HepG2 (cell line): ENCODE measurements around the gene APOL4. TPM values are rescaled to one million over a fixed set of nuclear protein-coding genes. Genes with fewer than 3 reads are reported as not detected.

ENCODE experiments used
- ATAC-seq: fragments of 200-7000 bp; cut with Tn5 transposase; 3 replicates; pipeline ENCODE4 v1.9.1; 2020; ENCODE audit warnings: mild to moderate bottlenecking, moderate library complexity
- BruUV-seq: library from RNA; stranded (reverse); fragments of 400-500 nt; replicated peaks from 2 replicates; lab custom pipeline; 2021; lab: Mats Ljungman, UMichigan
- CTCF ChIA-PET: fragments of 300-600 bp; formaldehyde crosslinking; extraction: SDS; loops from one replicate; lab custom pipeline; 2021; ENCODE audit warnings: low total read pairs, inconsistent platforms, low intra/inter-chr PET ratio; lab: Yijun Ruan, JAX
- POLR2A ChIA-PET: fragments of 350-600 bp; sonication (Branson Sonifier 250); formaldehyde crosslinking; loops from one replicate; lab custom pipeline; 2020; ENCODE audit warnings: antibody characterized with exemption, inconsistent platforms; lab: Yijun Ruan, JAX
- DNase-seq: peaks from one replicate; pipeline ENCODE4 v3.0.0-alpha.2; 2015; ENCODE audit warnings: low spot score
- FAIRE-seq: peaks from 3 replicates; lab custom pipeline; 2011; peaks lifted over from hg19 to GRCh38; lab: Jason Lieb, UNC
- H2AFZ ChIP-seq: one replicate; pipeline ENCODE4 v1.6.1; 2011; ENCODE audit warnings: low read length, inconsistent platforms
- H3K27ac ChIP-seq: fragments of 300-600 bp; 3 replicates; pipeline ENCODE4 v1.8.0; 2011; ENCODE audit warnings: mixed run types, mild to moderate bottlenecking, mixed read lengths, low read length, inconsistent platforms; ENCODE audit not compliant: insufficient read depth; ENCODE audit errors: extremely low read length
- H3K27me3 ChIP-seq, 2 experiments: fragments of 200-600 bp in 1 of 2; 2 replicates in 1 of 2; 3 replicates in 1 of 2; pipeline versions ENCODE4 v1.6.0 to v1.8.0; 2011; ENCODE audit warnings: low read length in 2 of 2, mild to moderate bottlenecking in 2 of 2, moderate library complexity in 2 of 2, inconsistent platforms in 1 of 2; ENCODE audit not compliant: insufficient read depth in 2 of 2, control insufficient read depth in 1 of 2
- H3K36me3 ChIP-seq, 2 experiments: fragments of 200-600 bp in 1 of 2; replicated peaks in 1 of 2; 2 replicates in 1 of 2; 3 replicates in 1 of 2; pipeline versions ENCODE4 v1.5.1 to v1.8.0; 2011; ENCODE audit warnings: low read length in 2 of 2, inconsistent platforms in 1 of 2; ENCODE audit not compliant: insufficient read depth in 2 of 2, control insufficient read depth in 1 of 2
- H3K4me1 ChIP-seq: 2 replicates; pipeline ENCODE4 v1.5.1; 2012; ENCODE audit warnings: low read length, inconsistent platforms; ENCODE audit not compliant: insufficient read depth
- H3K4me2 ChIP-seq: 2 replicates; pipeline ENCODE4 v1.6.0; 2011; ENCODE audit warnings: low read depth, low read length, inconsistent platforms
- H3K4me3 ChIP-seq, 3 experiments: fragments of 200-600 bp in 1 of 3; sonication (generic), shearing (Covaris generic) in 1 of 3; replicated peaks in 1 of 3; 2 replicates each; pipeline ENCODE4 v1.5.1; 2011 to 2016; ENCODE audit warnings: low read length in 3 of 3, inconsistent platforms in 2 of 3, low read depth in 2 of 3, mild to moderate bottlenecking in 2 of 3, control low read depth in 1 of 3, mixed read lengths in 1 of 3; ENCODE audit not compliant: insufficient read depth in 1 of 3
- H3K79me2 ChIP-seq: one replicate; pipeline ENCODE4 v1.6.1; 2011; ENCODE audit warnings: low read length, inconsistent platforms; ENCODE audit not compliant: insufficient read depth
- H3K9ac ChIP-seq: 2 replicates; pipeline ENCODE4 v1.6.0; 2011; ENCODE audit warnings: mild to moderate bottlenecking, low read depth, low read length, inconsistent platforms; ENCODE audit not compliant: insufficient read depth
- H3K9me3 ChIP-seq: 2 replicates; pipeline ENCODE4 v1.5.1; 2012; ENCODE audit warnings: mild to moderate bottlenecking, low read length
- H4K20me1 ChIP-seq: 2 replicates; pipeline ENCODE4 v1.6.0; 2011; ENCODE audit warnings: inconsistent platforms, mild to moderate bottlenecking, low read length, moderate library complexity; ENCODE audit not compliant: insufficient read depth
- CTCF ChIP-seq: sonication (generic); formaldehyde crosslinking; IDR thresholded peaks from 2 replicates; pipeline ENCODE4 v1.5.0; 2020; ENCODE audit warnings: mild to moderate bottlenecking, missing genetic modification reagents, moderate library complexity
- KMT2B ChIP-seq: IDR thresholded peaks from 2 replicates; pipeline ENCODE4 v1.6.1; 2016; ENCODE audit warnings: missing genetic modification reagents, missing compliant biosample characterization
- MIER2 ChIP-seq: IDR thresholded peaks from 2 replicates; pipeline ENCODE4 v1.6.1; 2016; ENCODE audit warnings: missing biosample characterization, missing genetic modification reagents
- REST ChIP-seq, 2 experiments: IDR thresholded peaks; 2 replicates each; pipeline ENCODE4 v1.6.1; 2011 to 2012; ENCODE audit warnings: low read length in 2 of 2, borderline replicate concordance in 1 of 2, low read depth in 1 of 2, mild to moderate bottlenecking in 1 of 2, moderate library complexity in 1 of 2
- ZNF331 ChIP-seq: sonication (generic); formaldehyde crosslinking; IDR thresholded peaks from 2 replicates; pipeline ENCODE4 v1.4.0; 2020; ENCODE audit warnings: missing genetic modification reagents
- ZNF687 ChIP-seq: sonication (generic); formaldehyde crosslinking; IDR thresholded peaks from 2 replicates; pipeline ENCODE4 v1.5.1; 2020; ENCODE audit warnings: mild to moderate bottlenecking, missing genetic modification reagents, moderate library complexity
- ZSCAN9 ChIP-seq: IDR thresholded peaks from 2 replicates; pipeline ENCODE4 v1.6.1; 2016; ENCODE audit warnings: borderline replicate concordance
- WGBS: methylation state at CpG from one replicate; pipeline ENCODE4 v1.1.6; 2017; ENCODE audit warnings: low lambda C conversion rate; 5-methylcytosine and 5-hydroxymethylcytosine counted together
- in situ Hi-C: cut with HindIII; loops from 2 replicates; pipeline ENCODE4 v1.10.0; 2017; ENCODE audit warnings: low pct_unique_long_range_greater_than_20kb; ENCODE audit not compliant: extremely low pct_ligation_motif_present
- intact Hi-C: fragments of 100-400 bp; cut with micrococcal nuclease; formaldehyde crosslinking; loops from one replicate; pipeline ENCODE4 v1.10.0; 2022; ENCODE audit not compliant: unreplicated experiment
- polyA plus RNA-seq, 8 experiments: library from polyadenylated mRNA; depleted of rRNA in 3 of 8; stranded (reverse) in 7 of 8; unstranded in 1 of 8; fragments of >200 nt; fragmentation: Illumina TruSeq in 4 of 8; extraction: Trizol in 4 of 8; gene quantifications; 2 replicates each; pipeline versions ENCODE4 v1.2.1 to v1.2.3, GENCODE V29; 2011 to 2016; ENCODE audit warnings: low read depth in 4 of 8, missing spikeins in 1 of 8, mixed read lengths in 1 of 8; ENCODE audit not compliant: insufficient read depth in 1 of 8
- total RNA-seq, 5 experiments: library from RNA; depleted of rRNA; stranded (reverse); fragments of >200 nt; fragmentation: Illumina TruSeq; extraction: Trizol; gene quantifications; 2 replicates each; pipeline ENCODE4 v1.2.3, GENCODE V29; 2016; ENCODE audit warnings: low read depth in 1 of 5
- TF ChIP-seq, protein P1 (sequence below): sonication (generic); formaldehyde crosslinking; IDR thresholded peaks from 2 replicates; pipeline ENCODE4 v1.5.1; 2020; ENCODE audit warnings: mild to moderate bottlenecking, missing genetic modification reagents, borderline replicate concordance

Gene APOL4
- total and polyA plus RNA-seq, 2 of the 13 experiments (the other 11 are each of a cell fraction or from before 2014, with no cell fraction given) = 0.77 to 2.8 TPM

DNA sequence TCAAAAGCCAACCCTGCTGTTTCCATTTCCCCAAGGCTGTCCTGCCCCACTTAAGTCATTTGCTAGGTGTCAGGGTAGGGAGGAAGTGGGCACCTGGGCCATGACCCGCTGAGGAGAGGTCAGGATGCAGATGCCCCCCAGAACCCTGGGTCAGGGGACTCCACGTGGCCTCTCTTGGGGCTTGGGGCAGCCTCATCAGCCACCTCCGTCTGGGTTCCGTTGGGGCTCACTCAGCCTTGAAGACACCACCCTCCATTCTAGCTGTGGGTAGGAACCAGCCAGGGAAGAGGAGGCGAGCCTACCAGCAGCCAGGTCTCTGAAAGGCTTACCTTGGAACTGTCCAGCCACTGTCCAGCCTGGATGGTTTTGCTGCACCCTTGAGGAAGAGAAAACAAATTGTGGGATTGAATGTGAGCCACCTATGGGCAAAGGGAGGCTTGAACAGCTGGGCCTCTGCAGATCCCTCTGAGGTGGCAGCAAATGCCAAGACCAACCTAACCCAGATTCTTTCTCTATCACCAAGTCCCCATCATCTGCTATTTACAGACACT is 2.5 kb downstream of the APOL4 start:
- FAIRE-seq (peak; percentile 18), DNase-seq (peak; percentile 24), ATAC-seq (peak; percentile 64)
- Histone ChIP-seq H3K27me3 (no peaks in the 10 kb centered on the region; a peak in 1 of 5 replicates), H3K9me3 (no peaks in the 10 kb centered on the region), H3K4me3 (no peak overlapping the region), H4K20me1 (no peaks in the 10 kb centered on the region), H3K9ac (no peak overlapping the region), H2AFZ (no peak overlapping the region), H3K4me1 (peaks cover 46% of the 10 kb centered on the region), H3K4me2 (no peak overlapping the region), H3K27ac (no peak overlapping the region), H3K79me2 (no peaks in the 10 kb centered on the region), H3K36me3 (no peaks in the 10 kb centered on the region)
- no TSS peak for BruUV-seq
- POLR2A ChIA-PET = no interaction called here
- peak; percentile 14 to 83; a peak in 3 of 4 replicates for TF ChIP-seq REST (IDR thresholded peaks at IDR 0.05; ENCODE audit: borderline replicate concordance in 1 of 2, low read depth in 1 of 2, low read length in 2 of 2)
- no peak for TF ChIP-seq KMT2B
- TF ChIP-seq ZSCAN9 = no peak
- TF ChIP-seq ZNF687 (CRISPR knock-in tag) = peak; percentile 10; the same call in 1 of the 2 replicates
- peak; percentile 60; the same call in 1 of the 2 replicates for TF ChIP-seq ZNF331
- TF ChIP-seq, protein P1, sequence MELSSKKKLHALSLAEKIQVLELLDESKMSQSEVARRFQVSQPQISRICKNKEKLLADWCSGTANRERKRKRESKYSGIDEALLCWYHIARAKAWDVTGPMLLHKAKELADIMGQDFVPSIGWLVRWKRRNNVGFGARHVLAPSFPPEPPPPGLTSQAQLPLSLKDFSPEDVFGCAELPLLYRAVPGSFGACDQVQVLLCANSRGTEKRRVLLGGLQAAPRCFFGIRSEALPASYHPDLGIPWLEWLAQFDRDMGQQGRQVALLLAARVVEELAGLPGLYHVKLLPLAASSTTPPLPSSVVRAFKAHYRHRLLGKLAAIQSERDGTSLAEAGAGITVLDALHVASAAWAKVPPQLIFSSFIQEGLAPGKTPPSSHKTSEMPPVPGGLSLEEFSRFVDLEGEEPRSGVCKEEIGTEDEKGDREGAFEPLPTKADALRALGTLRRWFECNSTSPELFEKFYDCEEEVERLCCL (CRISPR knock-in tag) = no peak
- peak; percentile 58; the same call in 1 of the 2 replicates for TF ChIP-seq MIER2 (CRISPR knock-in tag)
- 0 out of 2 replicates have a peak, but pooled peaks have one; percentile 21 for TF ChIP-seq CTCF (CRISPR knock-in tag)
- in situ Hi-C loops = loop anchor here (5.0 kb wide), 1 partner anchor 88 kb away; no protein-coding TSS in a partner anchor
- no CpG with 5 or more reads among the region's 5 CpGs for WGBS
- CTCF ChIA-PET = no interaction called here
- intact Hi-C loops = no loop called here
